Fibroblast of mammary gland (primary cell): ENCODE data around the gene TSC2.

Experiments
- DNase-seq: peaks from one replicate; pipeline ENCODE4 v3.0.0-alpha.2; 2010; ENCODE audit warnings: low read depth
- H3K4me3 ChIP-seq: 2 replicates; pipeline ENCODE4 v1.5.1; 2011; ENCODE audit warnings: low read depth, mild to moderate bottlenecking, low read length, moderate library complexity; ENCODE audit not compliant: control insufficient read depth
- TF ChIP-seq, protein P1 (sequence below): conservative IDR thresholded peaks from 2 replicates; pipeline ENCODE4 v1.5.1; 2011; ENCODE audit warnings: low read depth, low read length, inconsistent platforms; ENCODE audit not compliant: control insufficient read depth, insufficient read depth

TSC2 gene

GRCh38 chr16:2044541-2044940, 3.2 kb upstream of the TSC2 start:
- no peak overlapping the region for H3K4me3 ChIP-seq
- DNase-seq: no peak
- TF ChIP-seq, protein P1, sequence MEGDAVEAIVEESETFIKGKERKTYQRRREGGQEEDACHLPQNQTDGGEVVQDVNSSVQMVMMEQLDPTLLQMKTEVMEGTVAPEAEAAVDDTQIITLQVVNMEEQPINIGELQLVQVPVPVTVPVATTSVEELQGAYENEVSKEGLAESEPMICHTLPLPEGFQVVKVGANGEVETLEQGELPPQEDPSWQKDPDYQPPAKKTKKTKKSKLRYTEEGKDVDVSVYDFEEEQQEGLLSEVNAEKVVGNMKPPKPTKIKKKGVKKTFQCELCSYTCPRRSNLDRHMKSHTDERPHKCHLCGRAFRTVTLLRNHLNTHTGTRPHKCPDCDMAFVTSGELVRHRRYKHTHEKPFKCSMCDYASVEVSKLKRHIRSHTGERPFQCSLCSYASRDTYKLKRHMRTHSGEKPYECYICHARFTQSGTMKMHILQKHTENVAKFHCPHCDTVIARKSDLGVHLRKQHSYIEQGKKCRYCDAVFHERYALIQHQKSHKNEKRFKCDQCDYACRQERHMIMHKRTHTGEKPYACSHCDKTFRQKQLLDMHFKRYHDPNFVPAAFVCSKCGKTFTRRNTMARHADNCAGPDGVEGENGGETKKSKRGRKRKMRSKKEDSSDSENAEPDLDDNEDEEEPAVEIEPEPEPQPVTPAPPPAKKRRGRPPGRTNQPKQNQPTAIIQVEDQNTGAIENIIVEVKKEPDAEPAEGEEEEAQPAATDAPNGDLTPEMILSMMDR: no peak

- no peak for DNase-seq
- TF ChIP-seq, protein P1: no peak
- H3K4me3 ChIP-seq: no peak overlapping the region
Measured at GRCh38 chr16:2045965-2046892, 1.6 kb upstream of the TSC2 start.

DNA sequence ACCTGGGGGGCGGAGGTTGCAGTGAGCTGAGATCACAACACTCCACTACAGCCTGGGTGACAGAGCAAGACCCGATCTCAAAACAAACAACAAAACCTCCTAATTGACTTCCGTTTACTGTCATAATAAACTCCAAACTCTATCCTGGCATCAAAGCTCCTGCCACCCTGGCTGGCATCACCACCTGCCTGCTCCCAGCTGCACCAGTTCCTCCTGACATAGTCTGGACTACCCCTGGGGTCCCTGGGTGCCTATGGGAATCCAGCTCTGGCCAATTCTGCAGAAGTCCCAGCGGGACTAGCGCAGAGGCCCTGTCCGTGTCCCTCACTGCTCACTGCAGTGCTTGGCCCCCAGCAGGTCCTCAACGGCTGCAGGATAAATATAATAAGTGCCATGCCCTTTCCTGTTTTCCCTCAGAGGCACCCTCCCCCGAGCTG, 874 bp upstream of the TSC2 start:
- peak overlapping the region; percentile 79 for H3K4me3 ChIP-seq
- no peak for DNase-seq
- TF ChIP-seq, protein P1: no peak

DNA sequence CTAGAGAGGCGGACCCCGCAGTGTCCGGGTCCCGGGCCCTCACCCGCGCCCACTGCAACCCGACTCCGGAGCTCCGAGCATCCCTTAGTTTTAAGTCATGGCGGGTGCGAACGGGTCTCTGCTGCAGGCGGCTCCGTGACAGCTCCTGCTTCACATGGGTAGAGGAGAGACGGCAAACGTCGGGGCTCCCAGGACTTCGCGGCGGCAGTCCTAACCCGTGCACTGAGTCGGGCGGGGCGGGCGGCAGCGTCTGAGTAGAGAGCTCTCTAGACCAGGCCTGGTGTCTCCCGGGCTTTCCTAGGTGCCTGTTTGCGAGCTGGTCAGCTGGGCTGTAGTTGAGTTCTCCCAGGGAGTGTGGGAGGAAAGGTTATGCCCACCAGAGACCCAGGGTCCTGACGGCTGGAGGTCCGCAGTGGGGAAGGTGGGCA, 345 bp downstream of the TSC2 start:
- DNase-seq: no peak

GRCh38 chr16:2053211-2053610, 5.4 kb downstream of the TSC2 start:
- TF ChIP-seq, protein P1: no peak
- no peak overlapping the region for H3K4me3 ChIP-seq
- no peak for DNase-seq

More for the DNA sequence above, 345 bp downstream of the TSC2 start:
- peak overlapping the region; percentile 79 for H3K4me3 ChIP-seq
- TF ChIP-seq, protein P1: no peak

DNA sequence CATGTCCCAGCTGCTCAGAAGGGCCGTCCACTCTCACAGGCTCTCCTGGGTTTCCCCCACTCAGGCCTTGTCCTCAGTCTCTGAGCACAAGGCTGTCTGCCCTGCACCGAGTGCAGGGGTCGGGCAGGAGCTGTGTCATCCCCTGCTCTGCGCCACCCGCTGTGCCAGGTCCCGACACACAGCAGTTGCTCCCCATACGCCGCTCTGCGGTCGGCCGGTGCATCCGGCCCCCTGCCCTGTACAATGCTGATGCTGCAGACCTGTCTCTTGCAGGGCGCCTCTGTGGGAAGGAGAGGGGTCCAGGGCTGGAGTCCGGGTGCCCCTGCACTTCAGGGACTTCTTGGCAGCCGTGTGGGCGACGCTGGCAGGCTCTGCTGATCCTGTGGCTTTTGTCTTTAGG, 6.1 kb downstream of the TSC2 start:
- DNase-seq: no peak
- no peak overlapping the region for H3K4me3 ChIP-seq
- TF ChIP-seq, protein P1: no peak
